ENCODE measurements around the gene PCGF3.

GRCh38 chr4:735583-735982 lies 30.0 kb downstream of the PCGF3 start:
- no peak for TF ChIP-seq CTCF (IDR thresholded peaks at IDR 0.05)
- no peak for TF ChIP-seq POLR2A (IDR thresholded peaks at IDR 0.05)

Measured in tibial nerve (tissue), 3 donors.